Lower lobe of right lung (tissue), 2 donors: Measurements from ENCODE around the gene ST3GAL3. TPM values are rescaled to one million over a fixed set of nuclear protein-coding genes. Genes with fewer than 3 reads are reported as not detected.
"Not testable (repeated sequence)": the region's sequence is repeated elsewhere in the genome, so short reads cannot be mapped to it uniquely, and the experiment has no call there.

ENCODE experiments used
- ATAC-seq, 2 donors: fragments of 200-7000 bp; cut with Tn5 transposase; one replicate each; pipeline ENCODE4 v1.9.1; 2020 to 2022; ENCODE audit warnings: mild to moderate bottlenecking in 2 of 2, moderate library complexity in 2 of 2
- DNase-seq: peaks from one replicate; pipeline ENCODE4 v3.0.0-alpha.2; 2020
- H3K27ac ChIP-seq: fragments of 200-600 bp; one replicate; pipeline ENCODE4 v1.8.0; 2022
- H3K27me3 ChIP-seq: fragments of 200-600 bp; one replicate; pipeline ENCODE4 v1.8.0; 2022; ENCODE audit warnings: low read depth
- H3K36me3 ChIP-seq: fragments of 200-600 bp; one replicate; pipeline ENCODE4 v1.8.0; 2022; ENCODE audit warnings: mild to moderate bottlenecking
- H3K4me1 ChIP-seq: fragments of 200-600 bp; one replicate; pipeline ENCODE4 v1.8.0; 2022
- H3K4me3 ChIP-seq: fragments of 200-600 bp; one replicate; pipeline ENCODE4 v1.8.0; 2022; ENCODE audit warnings: mild to moderate bottlenecking
- H3K9me3 ChIP-seq: fragments of 200-600 bp; one replicate; pipeline ENCODE4 v1.8.0; 2022
- intact Hi-C: fragments of 100-400 bp; cut with DNase I; formaldehyde crosslinking; loops from one replicate; pipeline ENCODE4 v1.11.0; 2022
- total RNA-seq: library from RNA; stranded (reverse); fragmentation: NEBNext Ultra II Directional; extraction: Animal tissue kit (Norgen Biotek cat#: 25700); gene quantifications from one replicate; pipeline ENCODE4 v1.2.1, GENCODE V29; 2021
- TF ChIP-seq, protein P1 (sequence below): fragments of 200-600 bp; IDR thresholded peaks from one replicate; pipeline ENCODE4 v1.8.0; 2022; ENCODE audit warnings: antibody characterized with exemption, mild to moderate bottlenecking
- donor health status: DM: no; HTN: yes; CAD: no; lungs with severe emphysema.

The ST3GAL3 gene
- total RNA-seq, 1 donor from 2014 or later: 23.6 TPM

DNA sequence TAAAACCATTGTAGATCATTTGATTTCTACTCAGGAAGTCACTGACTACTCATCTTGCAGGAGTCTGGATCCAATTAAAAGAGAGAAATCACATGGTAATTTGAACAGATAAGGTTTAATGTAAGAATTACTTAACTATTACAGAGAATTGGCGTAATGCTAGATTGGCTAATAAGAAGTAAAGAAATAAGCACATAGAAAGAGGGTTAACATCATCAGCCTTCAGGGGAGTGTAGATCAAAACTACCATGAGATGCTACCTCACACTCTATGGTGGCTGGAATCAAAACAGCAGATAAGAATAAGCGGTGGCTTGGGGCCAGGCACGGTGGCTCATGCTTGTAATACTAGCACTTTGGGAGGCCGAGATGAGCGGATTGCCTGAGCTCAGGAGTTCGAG lies 11.7 kb downstream of the ST3GAL3 start:
- ATAC-seq (no peak), DNase-seq (no peak)
- TF ChIP-seq, protein P1, sequence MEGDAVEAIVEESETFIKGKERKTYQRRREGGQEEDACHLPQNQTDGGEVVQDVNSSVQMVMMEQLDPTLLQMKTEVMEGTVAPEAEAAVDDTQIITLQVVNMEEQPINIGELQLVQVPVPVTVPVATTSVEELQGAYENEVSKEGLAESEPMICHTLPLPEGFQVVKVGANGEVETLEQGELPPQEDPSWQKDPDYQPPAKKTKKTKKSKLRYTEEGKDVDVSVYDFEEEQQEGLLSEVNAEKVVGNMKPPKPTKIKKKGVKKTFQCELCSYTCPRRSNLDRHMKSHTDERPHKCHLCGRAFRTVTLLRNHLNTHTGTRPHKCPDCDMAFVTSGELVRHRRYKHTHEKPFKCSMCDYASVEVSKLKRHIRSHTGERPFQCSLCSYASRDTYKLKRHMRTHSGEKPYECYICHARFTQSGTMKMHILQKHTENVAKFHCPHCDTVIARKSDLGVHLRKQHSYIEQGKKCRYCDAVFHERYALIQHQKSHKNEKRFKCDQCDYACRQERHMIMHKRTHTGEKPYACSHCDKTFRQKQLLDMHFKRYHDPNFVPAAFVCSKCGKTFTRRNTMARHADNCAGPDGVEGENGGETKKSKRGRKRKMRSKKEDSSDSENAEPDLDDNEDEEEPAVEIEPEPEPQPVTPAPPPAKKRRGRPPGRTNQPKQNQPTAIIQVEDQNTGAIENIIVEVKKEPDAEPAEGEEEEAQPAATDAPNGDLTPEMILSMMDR: no peak
- H3K27me3 ChIP-seq: no peaks in the 10 kb centered on the region
- intact Hi-C loops: no loop called here
- H3K4me1 ChIP-seq: no peaks in the 10 kb centered on the region
- H3K9me3 ChIP-seq: no peaks in the 10 kb centered on the region
- no peak overlapping the region for H3K4me3 ChIP-seq
- no peaks in the 10 kb centered on the region for H3K36me3 ChIP-seq
- H3K27ac ChIP-seq: no peak overlapping the region

GRCh38 chr1:43719670-43720419 lies 12.5 kb downstream of the ST3GAL3 start:
- intact Hi-C loops, H3K4me3 ChIP-seq, H3K4me1 ChIP-seq, DNase-seq, H3K27ac ChIP-seq, H3K36me3 ChIP-seq, H3K9me3 ChIP-seq, H3K27me3 ChIP-seq: not testable (repeated sequence)
- ATAC-seq: peak in 1 of 2 donors; percentile 34

DNA sequence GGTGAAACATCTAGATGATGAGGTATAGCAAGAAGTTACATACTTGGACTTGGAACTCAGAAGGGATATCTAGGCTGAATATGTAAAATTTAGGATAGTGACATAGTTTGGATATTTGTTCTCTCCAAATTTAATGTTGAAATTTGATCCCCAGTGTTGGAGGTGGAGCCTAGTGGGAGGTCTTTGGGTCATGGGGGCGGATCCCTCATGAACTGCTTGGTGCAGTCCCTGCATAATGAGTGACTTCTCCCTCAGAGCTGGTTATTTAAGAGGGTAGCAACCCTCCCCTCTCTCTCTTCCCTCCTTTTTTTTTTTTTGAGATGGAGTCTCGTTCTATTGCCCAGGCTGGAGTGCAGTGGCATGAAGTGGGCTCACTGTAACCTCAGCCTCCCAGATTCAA lies 15.5 kb downstream of the ST3GAL3 start:
- intact Hi-C loops: no loop called here
- no peak overlapping the region for H3K27ac ChIP-seq
- no peak overlapping the region for H3K4me3 ChIP-seq
- DNase-seq: no peak
- no peaks in the 10 kb centered on the region for H3K27me3 ChIP-seq
- no peaks in the 10 kb centered on the region for H3K36me3 ChIP-seq
- H3K9me3 ChIP-seq: no peaks in the 10 kb centered on the region
- ATAC-seq: no peak
- H3K4me1 ChIP-seq: no peaks in the 10 kb centered on the region
- TF ChIP-seq, protein P1: no peak

DNA sequence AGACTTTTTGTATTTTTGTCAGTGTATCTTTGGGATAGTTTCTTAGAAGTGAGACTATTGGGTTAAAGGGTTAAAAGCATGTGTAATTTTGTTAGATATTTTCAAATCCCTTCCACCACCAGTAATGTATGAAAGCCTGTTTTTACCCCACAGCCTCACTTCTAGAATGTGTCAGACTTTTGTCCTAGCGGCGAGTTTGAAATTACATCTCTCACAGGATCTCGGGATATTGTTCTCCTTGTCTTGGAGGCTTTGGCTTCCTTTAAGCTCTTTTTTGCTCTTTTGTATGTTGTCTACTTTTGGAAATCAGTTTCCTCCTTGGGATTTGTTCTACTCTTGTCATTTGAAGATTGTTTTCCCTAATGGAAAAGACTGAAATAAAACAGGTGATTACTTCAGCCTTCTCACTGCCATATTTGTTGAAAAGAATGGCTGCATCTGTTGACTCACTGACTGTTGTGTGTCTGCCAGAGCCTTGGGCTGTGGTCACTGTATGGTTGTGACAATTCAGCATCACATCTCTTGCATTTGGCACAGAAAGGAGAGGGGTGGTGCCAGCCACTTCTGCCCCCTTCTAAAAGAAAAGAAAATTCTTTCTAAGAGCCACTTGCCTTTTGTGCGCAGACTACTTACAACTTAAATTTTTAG lies 22.6 kb downstream of the ST3GAL3 start:
- DNase-seq (no peak), ATAC-seq (no peak)
- Histone ChIP-seq H3K9me3 (no peaks in the 10 kb centered on the region), H3K27ac (no peak overlapping the region), H3K4me3 (no peak overlapping the region), H3K27me3 (no peaks in the 10 kb centered on the region), H3K4me1 (no peaks in the 10 kb centered on the region), H3K36me3 (no peaks in the 10 kb centered on the region)
- TF ChIP-seq, protein P1: no peak
- intact Hi-C loops: no loop called here

- Histone ChIP-seq H3K36me3 (peaks cover 9% of the 10 kb centered on the region), H3K27me3 (no peaks in the 10 kb centered on the region), H3K4me3 (no peak overlapping the region), H3K27ac (no peak overlapping the region), H3K4me1 (no peaks in the 10 kb centered on the region), H3K9me3 (no peaks in the 10 kb centered on the region)
- ATAC-seq: no peak
- TF ChIP-seq, protein P1: no peak
- intact Hi-C loops: no loop called here
- DNase-seq: no peak
Measured at GRCh38 chr1:43731867-43732531, 24.7 kb downstream of the ST3GAL3 start.

DNA sequence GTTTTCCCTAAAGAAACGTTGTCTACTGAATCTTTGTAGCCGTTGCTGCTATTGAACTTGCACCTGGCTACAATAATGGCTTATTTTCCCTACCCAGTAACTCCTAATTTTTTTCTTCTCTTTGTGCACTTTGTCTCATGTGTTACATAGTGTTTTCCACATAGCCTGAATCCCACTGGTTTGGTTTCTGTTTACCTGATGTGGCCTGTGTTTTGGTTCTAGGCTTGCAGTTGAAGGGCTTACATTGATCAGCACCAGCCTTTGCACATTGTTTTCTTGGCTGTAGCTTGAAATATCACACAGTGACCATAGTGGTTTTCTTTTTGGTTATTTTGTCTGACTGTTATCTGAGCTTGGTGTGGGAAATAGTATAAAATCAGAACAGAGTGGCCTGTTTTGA lies 29.5 kb downstream of the ST3GAL3 start:
- H3K9me3 ChIP-seq: no peaks in the 10 kb centered on the region
- no peaks in the 10 kb centered on the region for H3K4me1 ChIP-seq
- DNase-seq: no peak
- ATAC-seq: no peak
- intact Hi-C loops: no loop called here
- no peaks in the 10 kb centered on the region for H3K27me3 ChIP-seq
- no peak overlapping the region for H3K27ac ChIP-seq
- TF ChIP-seq, protein P1: no peak
- H3K4me3 ChIP-seq: no peak overlapping the region
- peaks cover 16% of the 10 kb centered on the region for H3K36me3 ChIP-seq
